ENCODE results near the gene CSNK2A1. TPM values are rescaled to one million over a fixed set of nuclear protein-coding genes. Genes with fewer than 3 reads are reported as not detected.
A peak's percentile ranks its signal among the peaks of the same experiment; 100 is the strongest.

Gene CSNK2A1
- polyA plus RNA-seq, 3 donors = 31.7 to 55.5 (median 35.2) TPM

- H2AFZ ChIP-seq (ENCODE audit: insufficient read depth, low read depth, low read length, poor library complexity, severe bottlenecking) = no peak overlapping the region
- no peak overlapping the region for H3K27ac ChIP-seq (ENCODE audit: low read depth in 1 of 2, low read length in 2 of 2)
- H3K4me3 ChIP-seq (replicated peaks in 1 of 3; ENCODE audit: low read depth in 2 of 3, low read length in 3 of 3) = no peak overlapping the region
- intact Hi-C loops (cut with micrococcal nuclease) = loop anchor here in 1 of 2 donors (10.0 kb wide), 1 partner anchor 50 kb away; no protein-coding TSS in a partner anchor
- 97% methylated on average over 15 of the region's 16 CpGs for WGBS (ENCODE audit: insufficient coverage)
- peaks cover 19 to 20% of the 10 kb centered on the region in 2 donors for H3K4me1 ChIP-seq (ENCODE audit: control insufficient read depth in 1 of 2, insufficient read depth in 2 of 2, low read length in 2 of 2)
- no peaks in the 10 kb centered on the region for H3K27me3 ChIP-seq (ENCODE audit: control insufficient read depth in 2 of 2, insufficient read depth in 2 of 2, low read length in 2 of 2)
- no peak for DNase-seq
- Mint-ChIP-seq H3K9me3 (no peaks in the 10 kb centered on the region), H3K4me1 (peaks cover 33% of the 10 kb centered on the region), H3K36me3 (peaks cover 58 to 81% of the 10 kb centered on the region in 2 donors), H3K27ac (peak overlapping the region in 2 of 7 donors; percentile 21 to 75), H3K27me3 (ENCODE audit: low read depth in 3 of 3) (peaks cover 0 to 2% (median 2%) of the 10 kb centered on the region in 3 donors), H3K4me3 (no peak overlapping the region)
- no peak overlapping the region for H3K9ac ChIP-seq (ENCODE audit: insufficient read depth, low read length, poor library complexity, severe bottlenecking)
- H3K36me3 ChIP-seq (replicated peaks in 1 of 2; ENCODE audit: control insufficient read depth in 1 of 2, insufficient read depth in 2 of 2, low read length in 2 of 2) = peaks cover 45 to 80% of the 10 kb centered on the region in 2 donors
- peaks cover 17% of the 10 kb centered on the region for H4K20me1 ChIP-seq (ENCODE audit: insufficient read depth, low read length)
- no peak for TF ChIP-seq CTCF (IDR thresholded peaks at IDR 0.05)
- H3K79me2 ChIP-seq (ENCODE audit: insufficient read depth, low read length) = no peaks in the 10 kb centered on the region
- H3K4me2 ChIP-seq (replicated peaks; ENCODE audit: extremely low read depth, low read length, poor library complexity, severe bottlenecking) = no peak overlapping the region
- H3K9me3 ChIP-seq (replicated peaks in 1 of 2; ENCODE audit: control insufficient read depth in 1 of 2, insufficient read depth in 1 of 2, low read length in 2 of 2) = no peaks in the 10 kb centered on the region
Measured at GRCh38 chr20:434661-435419, 108.8 kb downstream of the CSNK2A1 start.

- no peak for TF ChIP-seq CTCF (IDR thresholded peaks at IDR 0.05)
- H3K4me2 ChIP-seq (replicated peaks; ENCODE audit: extremely low read depth, low read length, poor library complexity, severe bottlenecking) = no peak overlapping the region
- no peaks in the 10 kb centered on the region for H3K9me3 Mint-ChIP-seq
- H3K36me3 Mint-ChIP-seq = peaks cover 60 to 82% of the 10 kb centered on the region in 2 donors
- peaks cover 47 to 80% of the 10 kb centered on the region in 2 donors for H3K36me3 ChIP-seq (replicated peaks in 1 of 2; ENCODE audit: control insufficient read depth in 1 of 2, insufficient read depth in 2 of 2, low read length in 2 of 2)
- H3K27ac Mint-ChIP-seq = peak overlapping the region in 2 of 7 donors; percentile 30 to 84
- H3K9me3 ChIP-seq (replicated peaks in 1 of 2; ENCODE audit: control insufficient read depth in 1 of 2, insufficient read depth in 1 of 2, low read length in 2 of 2) = no peaks in the 10 kb centered on the region
- WGBS (ENCODE audit: insufficient coverage) = 98% methylated on average over 5 of the region's 11 CpGs
- H3K79me2 ChIP-seq (ENCODE audit: insufficient read depth, low read length) = no peaks in the 10 kb centered on the region
- H3K9ac ChIP-seq (ENCODE audit: insufficient read depth, low read length, poor library complexity, severe bottlenecking) = no peak overlapping the region
- H3K4me3 ChIP-seq (replicated peaks in 1 of 3; ENCODE audit: low read depth in 2 of 3, low read length in 3 of 3) = no peak overlapping the region
- no peak overlapping the region for H3K27ac ChIP-seq (ENCODE audit: low read depth in 1 of 2, low read length in 2 of 2)
- no peak overlapping the region for H2AFZ ChIP-seq (ENCODE audit: insufficient read depth, low read depth, low read length, poor library complexity, severe bottlenecking)
- H3K4me1 Mint-ChIP-seq = peaks cover 27% of the 10 kb centered on the region
- H3K27me3 Mint-ChIP-seq (ENCODE audit: low read depth in 3 of 3) = peaks cover 0 to 2% (median 2%) of the 10 kb centered on the region in 3 donors
- peaks cover 17% of the 10 kb centered on the region for H4K20me1 ChIP-seq (ENCODE audit: insufficient read depth, low read length)
- H3K4me1 ChIP-seq (ENCODE audit: control insufficient read depth in 1 of 2, insufficient read depth in 2 of 2, low read length in 2 of 2) = peaks cover 16 to 17% of the 10 kb centered on the region in 2 donors
- no peak for DNase-seq
- H3K27me3 ChIP-seq (ENCODE audit: control insufficient read depth in 2 of 2, insufficient read depth in 2 of 2, low read length in 2 of 2) = no peaks in the 10 kb centered on the region
- no peak overlapping the region for H3K4me3 Mint-ChIP-seq
- intact Hi-C loops (cut with micrococcal nuclease) = loop anchor here in 1 of 2 donors (10.0 kb wide), 1 partner anchor 51 kb away; no protein-coding TSS in a partner anchor
Measured at GRCh38 chr20:434221-434620, 109.4 kb downstream of the CSNK2A1 start.
